ENCODE data around the gene EMC1.

EMC1 gene

DNA sequence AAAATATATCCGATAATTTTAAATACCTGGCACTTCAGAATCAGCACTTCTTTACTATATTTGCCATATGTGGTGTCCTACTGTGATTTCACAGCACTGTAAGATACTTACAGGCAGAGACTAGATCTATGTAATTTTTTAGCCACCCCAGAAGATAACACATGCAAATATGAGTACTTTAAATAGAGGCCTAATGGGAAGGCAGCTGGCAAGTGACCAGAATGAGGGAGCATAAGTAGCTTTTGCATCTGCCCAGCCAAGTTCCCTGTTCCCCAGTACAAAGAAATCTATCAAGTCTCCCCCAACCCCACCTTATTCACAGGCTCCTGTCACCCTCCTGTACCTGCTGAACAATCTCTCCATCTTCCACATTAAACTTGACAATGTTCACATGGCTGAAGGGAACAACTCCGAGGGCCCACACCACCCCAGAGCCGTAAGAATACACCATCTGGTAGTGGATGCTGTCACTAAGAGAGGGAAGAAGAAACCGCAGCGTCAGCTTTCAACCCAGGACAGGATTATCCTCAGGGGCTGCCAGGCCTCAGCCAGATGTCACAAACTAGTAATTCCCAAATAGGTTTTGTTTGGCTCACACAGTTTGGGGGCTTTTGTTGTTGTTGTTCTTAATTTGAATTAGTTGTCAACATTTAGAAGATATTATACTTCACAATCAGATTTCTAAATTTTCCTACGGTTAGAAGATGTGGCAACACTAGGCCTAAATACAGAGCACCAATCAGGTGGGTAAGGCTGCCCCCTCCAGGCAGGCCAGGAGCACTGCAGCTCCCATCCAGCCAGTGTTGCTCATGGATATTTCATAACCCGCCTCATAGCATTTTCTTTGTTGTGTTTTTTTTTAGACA lies 10.4 kb downstream of the EMC1 start:
- Histone ChIP-seq H3F3A (ENCODE audit: control insufficient read depth, insufficient read depth) (no peaks in the 10 kb centered on the region), H3K4me2 (ENCODE audit: low read length) (0 out of 2 replicates have a peak overlapping the region, but pooled peaks have one; percentile 10), H3K36me3 (ENCODE audit: control insufficient read depth, low read length) (peaks cover 84% of the 10 kb centered on the region), H3K79me2 (ENCODE audit: control insufficient read depth, low read length) (peaks cover 12% of the 10 kb centered on the region), H3K4me3 (ENCODE audit: low read length) (no peak overlapping the region), H3K9me2 (replicated peaks; ENCODE audit: control insufficient read depth, low read length) (no peaks in the 10 kb centered on the region), H3K27me3 (ENCODE audit: control insufficient read depth, low read length) (no peaks in the 10 kb centered on the region), H3K27ac (ENCODE audit: low read depth, low read length) (no peak overlapping the region), H3K9me3 (ENCODE audit: control insufficient read depth, insufficient read depth, low read length) (no peaks in the 10 kb centered on the region), H4K20me1 (ENCODE audit: control insufficient read depth, insufficient read depth, low read depth, low read length) (peaks cover 5% of the 10 kb centered on the region; the same call in 1 of the 2 replicates), H3K4me1 (ENCODE audit: control insufficient read depth, low read length) (peaks cover 7% of the 10 kb centered on the region)
- TF ChIP-seq, protein P1, sequence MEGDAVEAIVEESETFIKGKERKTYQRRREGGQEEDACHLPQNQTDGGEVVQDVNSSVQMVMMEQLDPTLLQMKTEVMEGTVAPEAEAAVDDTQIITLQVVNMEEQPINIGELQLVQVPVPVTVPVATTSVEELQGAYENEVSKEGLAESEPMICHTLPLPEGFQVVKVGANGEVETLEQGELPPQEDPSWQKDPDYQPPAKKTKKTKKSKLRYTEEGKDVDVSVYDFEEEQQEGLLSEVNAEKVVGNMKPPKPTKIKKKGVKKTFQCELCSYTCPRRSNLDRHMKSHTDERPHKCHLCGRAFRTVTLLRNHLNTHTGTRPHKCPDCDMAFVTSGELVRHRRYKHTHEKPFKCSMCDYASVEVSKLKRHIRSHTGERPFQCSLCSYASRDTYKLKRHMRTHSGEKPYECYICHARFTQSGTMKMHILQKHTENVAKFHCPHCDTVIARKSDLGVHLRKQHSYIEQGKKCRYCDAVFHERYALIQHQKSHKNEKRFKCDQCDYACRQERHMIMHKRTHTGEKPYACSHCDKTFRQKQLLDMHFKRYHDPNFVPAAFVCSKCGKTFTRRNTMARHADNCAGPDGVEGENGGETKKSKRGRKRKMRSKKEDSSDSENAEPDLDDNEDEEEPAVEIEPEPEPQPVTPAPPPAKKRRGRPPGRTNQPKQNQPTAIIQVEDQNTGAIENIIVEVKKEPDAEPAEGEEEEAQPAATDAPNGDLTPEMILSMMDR (IDR thresholded peaks at IDR 0.05; ENCODE audit: low read depth, low read length, poor library complexity, severe bottlenecking): peak; percentile 91
- no peak for TF ChIP-seq EZH2phosphoT487 (IDR thresholded peaks at IDR 0.05; ENCODE audit: borderline replicate concordance, low read length)

- TF ChIP-seq, protein P1 (IDR thresholded peaks at IDR 0.05; ENCODE audit: low read depth, low read length, poor library complexity, severe bottlenecking): no peak
- no peak for TF ChIP-seq EZH2phosphoT487 (IDR thresholded peaks at IDR 0.05; ENCODE audit: borderline replicate concordance, low read length)
- Histone ChIP-seq H3K36me3 (ENCODE audit: control insufficient read depth, low read length) (peaks cover 83% of the 10 kb centered on the region), H4K20me1 (ENCODE audit: control insufficient read depth, insufficient read depth, low read depth, low read length) (peaks cover 5% of the 10 kb centered on the region; the same call in 1 of the 2 replicates), H3F3A (ENCODE audit: control insufficient read depth, insufficient read depth) (no peaks in the 10 kb centered on the region), H3K4me1 (ENCODE audit: control insufficient read depth, low read length) (peaks cover 7% of the 10 kb centered on the region), H3K27ac (ENCODE audit: low read depth, low read length) (no peak overlapping the region), H3K27me3 (ENCODE audit: control insufficient read depth, low read length) (no peaks in the 10 kb centered on the region), H3K4me2 (ENCODE audit: low read length) (no peak overlapping the region), H3K9me3 (ENCODE audit: control insufficient read depth, insufficient read depth, low read length) (no peaks in the 10 kb centered on the region), H3K4me3 (ENCODE audit: low read length) (no peak overlapping the region), H3K79me2 (ENCODE audit: control insufficient read depth, low read length) (peaks cover 6% of the 10 kb centered on the region), H3K9me2 (replicated peaks; ENCODE audit: control insufficient read depth, low read length) (no peaks in the 10 kb centered on the region)
Observed at GRCh38 chr1:19239876-19240275, 11.4 kb downstream of the EMC1 start.

GRCh38 chr1:19234224-19234623 lies 17.1 kb downstream of the EMC1 start:
- no peak for TF ChIP-seq EZH2phosphoT487 (IDR thresholded peaks at IDR 0.05; ENCODE audit: borderline replicate concordance, low read length)
- TF ChIP-seq, protein P1 (IDR thresholded peaks at IDR 0.05; ENCODE audit: low read depth, low read length, poor library complexity, severe bottlenecking): no peak
- H3K4me1 ChIP-seq (ENCODE audit: control insufficient read depth, low read length): no peaks in the 10 kb centered on the region
- H3K36me3 ChIP-seq (ENCODE audit: control insufficient read depth, low read length): peaks cover 80% of the 10 kb centered on the region
- no peaks in the 10 kb centered on the region for H3K27me3 ChIP-seq (ENCODE audit: control insufficient read depth, low read length)
- no peaks in the 10 kb centered on the region for H3K9me2 ChIP-seq (replicated peaks; ENCODE audit: control insufficient read depth, low read length)
- H3F3A ChIP-seq (ENCODE audit: control insufficient read depth, insufficient read depth): no peaks in the 10 kb centered on the region
- no peaks in the 10 kb centered on the region for H4K20me1 ChIP-seq (ENCODE audit: control insufficient read depth, insufficient read depth, low read depth, low read length)
- H3K79me2 ChIP-seq (ENCODE audit: control insufficient read depth, low read length): no peaks in the 10 kb centered on the region
- no peak overlapping the region for H3K27ac ChIP-seq (ENCODE audit: low read depth, low read length)
- H3K9me3 ChIP-seq (ENCODE audit: control insufficient read depth, insufficient read depth, low read length): no peaks in the 10 kb centered on the region
- H3K4me2 ChIP-seq (ENCODE audit: low read length): no peak overlapping the region
- H3K4me3 ChIP-seq (ENCODE audit: low read length): no peak overlapping the region

All from DOHH2 (cell line).